Ishikawa (cell line): ENCODE data around the gene LRBA.

ENCODE experiments used
- CEBPB ChIP-seq: IDR thresholded peaks from 2 replicates; pipeline ENCODE4 v1.6.1; 2012
- EP300 ChIP-seq: IDR thresholded peaks from 2 replicates; pipeline ENCODE4 v1.6.1; 2012; ENCODE audit warnings: borderline replicate concordance
- FOXM1 ChIP-seq: IDR thresholded peaks from 2 replicates; pipeline ENCODE4 v1.6.1; 2012; ENCODE audit warnings: low read depth, borderline replicate concordance
- RAD21 ChIP-seq: IDR thresholded peaks from 2 replicates; pipeline ENCODE4 v1.6.1; 2012; ENCODE audit warnings: low read depth
- ZBTB7A ChIP-seq: IDR thresholded peaks from 2 replicates; pipeline ENCODE4 v1.6.1; 2012; ENCODE audit warnings: low read depth

GRCh38 chr4:150821641-150822040 is 193.4 kb downstream of the LRBA start:
- TF ChIP-seq RAD21: no peak
- no peak for TF ChIP-seq ZBTB7A
- no peak for TF ChIP-seq FOXM1
- TF ChIP-seq EP300: no peak
- no peak for TF ChIP-seq CEBPB
